Inflammatory macrophage (primary cell): ENCODE data around the gene CREB3L2.
"Not testable (repeated sequence)": the region's sequence is repeated elsewhere in the genome, so short reads cannot be mapped to it uniquely, and the experiment has no call there.

Experiments
- DNase-seq, 2 donors: peaks; one replicate each; pipeline ENCODE4 v3.0.0-alpha.2; 2020 to 2022

CREB3L2 gene

DNA sequence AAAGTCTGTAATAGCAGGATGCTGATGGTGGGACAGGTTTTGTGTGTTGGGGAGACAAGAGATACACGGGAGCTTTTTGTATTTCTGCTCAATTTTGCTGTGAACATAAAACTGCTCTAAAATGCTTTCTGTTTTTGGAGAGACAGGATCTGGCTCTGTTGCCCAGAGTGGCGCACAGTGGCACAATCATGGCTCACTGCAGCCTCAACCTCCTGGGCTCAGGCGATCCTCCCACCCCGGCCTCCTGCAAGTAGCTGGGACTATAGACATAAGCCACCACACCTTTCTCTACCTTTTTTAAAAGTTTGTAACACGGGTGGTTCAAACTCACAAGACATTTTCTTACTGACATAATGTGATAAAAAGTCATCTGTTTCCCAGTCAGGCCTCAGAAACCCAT, 14.3 kb downstream of the CREB3L2 start:
- no peak for DNase-seq

DNA sequence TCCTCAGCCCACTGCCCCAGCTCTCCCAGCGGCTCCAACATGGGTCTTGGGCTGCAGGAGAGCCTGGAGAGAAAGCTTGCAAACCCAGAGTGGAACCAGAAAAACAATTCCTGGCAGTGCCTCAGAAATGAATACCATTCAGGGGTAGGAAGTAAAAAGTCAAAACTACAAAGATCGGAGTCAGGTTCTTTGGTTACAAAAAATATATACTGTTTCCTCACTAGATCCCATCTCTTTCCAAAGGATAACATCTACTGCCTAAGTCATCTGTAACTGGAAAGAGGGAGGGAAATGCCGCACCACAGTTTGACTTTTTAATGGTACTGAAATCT, 14.9 kb downstream of the CREB3L2 start:
- no peak for DNase-seq

- DNase-seq, result no peak
These were observed 15.5 kb downstream of the CREB3L2 start for GRCh38 chr7:137986252-137987017.

DNA sequence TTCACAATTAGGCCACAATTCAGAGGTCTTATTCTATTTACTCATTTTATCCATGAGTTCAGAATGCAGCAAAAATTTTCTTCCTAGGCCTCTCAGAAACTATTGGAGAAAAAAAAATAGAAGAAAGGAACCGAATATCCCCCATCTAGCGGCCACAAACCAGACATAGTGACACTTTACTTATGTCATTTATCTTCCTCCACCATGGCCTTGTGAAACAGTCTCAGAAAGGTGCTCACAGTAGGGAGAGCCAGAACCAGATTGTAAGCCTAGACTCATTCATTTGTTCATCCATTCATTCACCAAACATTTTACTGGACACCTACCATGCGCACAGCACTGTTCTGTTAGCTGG, 16.0 kb downstream of the CREB3L2 start:
- DNase-seq, result no peak

DNA sequence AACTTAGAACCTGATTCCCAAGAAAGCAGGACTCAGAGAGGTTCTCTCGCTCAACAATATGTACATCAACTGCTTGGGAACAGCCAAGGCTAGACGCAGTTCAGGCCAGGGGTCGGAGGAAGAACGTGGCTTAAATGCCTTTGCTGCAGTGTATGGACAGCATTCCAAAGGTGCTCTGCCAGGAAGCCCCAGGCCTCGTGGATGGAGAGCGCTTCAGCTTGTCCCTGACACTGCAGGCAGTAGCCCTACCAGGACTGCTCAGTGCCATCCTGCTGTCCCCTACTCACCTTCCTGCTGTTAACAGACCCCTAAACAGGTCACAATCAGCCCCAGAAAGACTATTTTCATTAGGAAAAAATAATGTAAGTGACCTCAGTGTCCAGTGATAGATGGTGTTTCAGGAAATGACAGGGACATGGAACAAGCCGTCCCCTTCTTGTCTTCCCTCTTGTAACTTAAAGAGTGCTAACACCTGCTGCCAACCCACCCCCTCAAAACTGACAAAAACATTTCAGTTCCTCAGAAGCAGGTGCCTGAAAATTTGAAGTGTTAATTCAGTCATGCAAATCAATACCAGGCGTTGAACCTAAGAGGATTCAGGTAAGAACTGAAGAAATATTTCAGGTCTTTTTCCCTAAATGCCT, 16.5 kb downstream of the CREB3L2 start:
- no peak for DNase-seq

DNA sequence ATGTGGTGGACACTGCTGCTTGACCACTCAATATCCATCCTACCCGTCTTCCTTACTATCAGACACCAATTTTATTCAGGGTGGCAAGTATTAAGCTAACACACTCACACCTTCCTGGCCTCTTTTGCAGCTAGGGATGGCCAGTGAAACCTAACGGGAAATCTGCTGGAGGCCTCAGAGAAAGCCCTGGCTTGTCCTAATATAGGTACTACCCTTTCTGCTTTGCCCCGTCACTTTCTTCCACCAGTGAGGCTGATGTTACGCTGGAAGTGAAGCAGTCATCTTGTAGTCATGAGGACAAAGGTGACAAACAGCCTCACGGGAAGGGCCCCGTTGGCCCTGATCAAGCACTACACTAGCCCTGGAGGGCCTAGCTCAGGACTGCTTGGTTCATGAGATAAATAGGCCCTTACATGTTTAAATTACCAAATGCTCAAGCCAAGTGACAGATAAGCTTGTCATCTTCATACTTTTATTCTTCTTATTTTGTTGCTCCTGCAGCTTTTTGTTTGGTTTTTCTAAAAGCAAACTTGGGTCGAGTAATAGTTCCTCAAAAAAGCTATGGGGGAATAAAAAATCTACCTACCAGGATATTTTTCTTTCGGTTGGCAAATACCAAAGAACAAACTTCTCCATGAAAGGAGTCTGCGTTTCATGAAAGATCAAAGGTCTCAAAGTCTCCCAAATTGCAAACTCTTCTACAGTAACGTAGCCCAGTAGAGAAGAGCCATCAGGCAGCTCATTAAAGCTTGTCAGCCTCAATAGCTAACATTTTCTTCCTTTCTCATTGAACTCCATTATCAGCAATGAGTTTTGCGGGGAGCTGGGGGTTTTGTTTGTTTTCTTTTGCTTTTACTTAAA, 17.5 kb downstream of the CREB3L2 start:
- DNase-seq, result no peak

GRCh38 chr7:137983323-137984008, 18.4 kb downstream of the CREB3L2 start:
- no peak for DNase-seq

DNA sequence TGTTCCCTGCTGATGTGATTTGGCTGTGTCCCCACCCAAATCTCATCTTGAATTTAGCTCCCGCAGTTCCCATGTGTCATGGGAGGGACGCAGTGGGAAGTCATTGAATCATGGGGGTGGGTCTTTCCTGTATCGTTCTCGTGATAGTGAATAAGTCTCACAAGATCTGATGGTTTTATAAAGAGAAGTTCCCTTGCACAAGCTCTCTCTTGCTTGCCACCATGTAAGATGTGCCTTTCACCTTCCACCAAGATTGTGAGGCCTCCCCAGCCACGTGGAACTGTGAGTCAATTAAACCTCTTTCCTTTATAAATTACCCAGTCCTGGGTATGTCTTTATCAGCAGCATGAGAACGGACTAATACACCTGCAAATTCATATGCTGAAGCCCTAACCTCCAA, 19.5 kb downstream of the CREB3L2 start:
- not testable (repeated sequence) for DNase-seq

GRCh38 chr7:137981668-137982067, 20.2 kb downstream of the CREB3L2 start:
- no peak for DNase-seq

DNA sequence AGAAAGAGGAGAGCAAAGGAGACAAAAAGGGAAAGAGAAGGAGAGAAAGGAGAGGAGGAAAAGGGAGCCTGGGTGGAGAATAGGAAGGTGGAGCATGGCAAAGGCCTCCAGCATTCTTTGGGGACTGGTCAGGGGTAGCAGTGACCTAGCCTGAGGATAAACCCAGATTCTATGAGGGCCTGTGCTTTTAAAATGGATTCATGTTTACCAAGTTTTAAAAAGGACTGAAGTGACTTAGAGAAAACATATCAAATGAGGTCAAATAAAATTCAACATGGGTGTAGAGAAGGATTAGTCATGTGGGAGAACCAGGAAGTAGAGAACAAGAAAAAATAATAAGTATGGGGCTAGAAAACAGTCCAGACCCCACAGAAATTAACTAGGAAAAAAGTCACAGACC, 20.7 kb downstream of the CREB3L2 start:
- DNase-seq, result no peak

GRCh38 chr7:137980308-137980707, 21.6 kb downstream of the CREB3L2 start:
- no peak for DNase-seq

DNA sequence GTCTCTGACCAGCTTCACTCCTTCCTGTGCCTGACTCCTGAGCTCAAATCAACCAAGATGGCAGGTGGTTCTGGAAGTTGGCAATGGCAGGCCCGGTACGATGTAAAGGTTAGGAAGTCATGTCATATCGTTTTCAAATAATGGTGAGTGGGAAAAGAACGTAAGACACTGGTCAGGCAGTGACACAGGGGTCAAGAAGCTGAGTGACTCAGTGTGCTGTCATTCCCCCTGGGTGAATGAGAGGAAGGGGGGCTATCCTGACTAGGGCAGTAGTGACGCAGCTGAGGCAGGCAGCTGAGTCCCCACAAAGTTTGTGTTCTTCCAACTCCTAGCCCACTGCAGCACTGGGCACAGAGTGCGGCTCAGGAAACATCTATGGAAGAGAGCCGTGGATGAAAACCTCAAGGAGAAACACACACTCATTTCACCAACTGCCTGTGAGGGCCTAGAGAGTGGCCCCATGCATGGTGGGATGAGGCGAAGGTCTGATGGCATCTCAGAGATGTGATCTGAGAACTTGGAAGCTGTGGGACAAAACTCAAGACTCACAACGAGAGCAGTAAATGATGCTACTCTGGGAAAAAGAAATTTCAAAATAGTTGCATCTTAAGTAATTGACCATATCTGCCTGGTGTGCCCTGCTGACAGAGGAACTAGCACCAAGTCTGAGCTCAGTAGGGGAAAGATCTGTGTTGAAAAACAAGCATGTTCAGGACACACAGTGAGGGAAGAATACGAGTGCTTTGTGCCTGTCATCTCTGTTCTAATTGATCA, 23.2 kb downstream of the CREB3L2 start:
- DNase-seq, result peak; percentile 77 to 81

- no peak for DNase-seq
These were observed 24.7 kb downstream of the CREB3L2 start for GRCh38 chr7:137977173-137977572.

- DNase-seq, result no peak
These were observed 25.2 kb downstream of the CREB3L2 start for GRCh38 chr7:137976696-137977095.

DNA sequence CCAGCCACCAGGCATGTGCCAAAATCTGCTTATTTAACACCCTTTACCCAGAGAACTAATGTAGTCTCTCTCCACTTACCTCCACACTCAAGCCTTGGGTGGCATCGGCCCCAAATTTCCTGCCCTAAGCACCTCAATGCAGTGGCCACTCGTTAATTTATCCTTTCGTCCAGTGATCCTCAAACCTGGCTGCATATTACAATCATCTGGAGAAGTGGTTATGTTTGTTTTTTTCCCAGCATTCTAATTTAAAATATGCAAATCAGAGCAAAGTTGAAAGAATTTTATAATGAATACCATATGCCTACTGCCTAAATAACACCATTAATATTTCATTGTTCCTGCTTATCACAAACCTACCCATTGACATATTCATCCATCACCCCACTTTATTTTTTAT, 25.7 kb downstream of the CREB3L2 start:
- DNase-seq, result no peak

GRCh38 chr7:137975768-137976167, 26.1 kb downstream of the CREB3L2 start:
- no peak for DNase-seq

GRCh38 chr7:137975221-137975620, 26.7 kb downstream of the CREB3L2 start:
- no peak for DNase-seq

DNA sequence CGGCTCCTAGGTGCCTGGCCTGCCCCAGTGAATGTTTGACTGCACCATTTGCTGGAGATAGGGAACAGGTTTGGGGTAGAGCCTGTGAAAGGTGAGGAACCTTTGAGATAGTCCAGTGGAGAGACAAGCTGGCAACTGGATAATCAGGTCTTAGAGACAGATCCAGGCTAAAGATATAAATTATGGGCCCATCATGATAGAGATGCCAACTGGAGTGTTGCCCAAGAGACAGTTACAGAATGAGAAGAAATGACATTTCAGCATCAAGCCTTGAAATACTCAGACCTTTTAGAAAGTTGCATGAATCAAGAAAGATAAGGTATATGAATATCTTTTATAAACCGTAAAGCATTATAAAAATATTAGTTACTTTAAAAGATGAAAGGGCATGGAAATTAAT, 27.1 kb downstream of the CREB3L2 start:
- no peak for DNase-seq

DNA sequence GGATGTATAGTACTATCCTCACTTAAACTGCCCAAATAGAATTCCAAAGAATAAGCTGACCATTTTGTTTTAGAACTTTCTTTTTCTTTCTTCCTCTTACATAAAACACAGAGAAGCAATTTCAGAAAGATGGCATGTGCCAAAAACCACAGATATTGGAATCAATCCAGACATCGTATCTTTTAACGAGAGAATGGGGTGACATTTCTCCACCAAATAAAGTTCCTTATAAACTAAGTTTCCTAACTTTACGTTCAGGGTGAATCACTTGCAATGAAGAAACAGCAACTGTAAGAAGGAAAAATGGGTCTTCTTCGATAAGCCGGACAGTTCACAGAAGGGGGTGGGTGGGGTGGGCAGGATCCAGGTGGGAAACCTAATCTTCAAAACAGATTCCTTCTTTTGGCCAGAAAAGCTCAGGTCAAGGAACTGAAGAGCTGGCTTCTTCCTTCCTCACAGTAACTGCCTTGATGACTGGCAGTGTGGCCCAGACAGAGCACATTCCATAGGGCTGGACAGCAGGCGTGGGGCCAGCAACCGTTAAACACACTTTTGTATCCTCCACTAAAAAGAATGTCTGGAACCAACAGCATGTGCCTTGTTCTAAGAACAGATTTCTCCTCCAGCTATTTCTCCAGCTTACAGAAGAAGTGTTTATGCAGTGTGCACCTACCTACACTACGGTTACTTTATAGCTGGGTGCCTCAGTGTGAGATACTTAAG, 31.5 kb downstream of the CREB3L2 start:
- peak in 1 of 2 donors; percentile 29 for DNase-seq

DNA sequence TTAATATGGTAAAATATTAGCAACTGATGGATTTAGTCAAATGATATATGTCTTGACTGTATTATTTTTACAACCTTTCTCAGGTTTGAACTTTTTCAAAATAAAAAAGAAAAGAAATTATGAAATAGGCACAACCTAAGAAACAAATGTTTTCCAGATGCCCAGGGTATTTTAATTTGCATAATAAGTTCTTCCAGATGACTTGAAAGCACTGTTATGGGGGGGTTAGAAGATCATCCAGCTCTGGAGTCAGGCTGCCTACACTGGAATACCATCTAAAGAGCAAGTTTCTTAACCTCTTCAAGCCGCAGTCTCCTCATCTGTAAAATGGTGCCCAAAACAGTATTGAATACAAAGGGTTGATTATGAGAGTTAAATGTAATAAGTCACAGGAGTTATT, 32.1 kb downstream of the CREB3L2 start:
- DNase-seq, result no peak

DNA sequence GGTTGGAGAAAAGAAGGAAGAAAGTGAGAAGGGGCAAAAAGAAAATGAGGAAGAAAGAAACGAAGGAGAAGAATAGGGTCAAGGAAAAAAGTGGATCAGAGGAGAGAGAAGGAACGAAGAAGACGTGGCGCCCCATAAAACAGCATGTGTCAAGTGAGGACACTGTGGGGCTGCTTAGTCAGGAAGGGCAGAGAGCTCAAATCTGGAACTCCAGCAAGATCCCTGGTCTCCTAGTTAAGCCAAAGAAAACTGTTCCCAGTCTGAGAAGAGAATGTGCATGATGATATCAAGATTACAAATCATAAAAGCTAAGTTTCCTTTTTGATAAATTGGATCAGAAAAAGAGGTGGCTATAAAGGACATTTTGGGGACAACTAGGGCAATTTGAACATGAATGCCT, 33.0 kb downstream of the CREB3L2 start:
- no peak for DNase-seq

- DNase-seq, result not testable (repeated sequence)
These were observed 33.5 kb downstream of the CREB3L2 start for GRCh38 chr7:137968339-137968738.
